Measurements from ENCODE around the gene JAZF1. TPM values are rescaled to one million over a fixed set of nuclear protein-coding genes. Genes with fewer than 3 reads are reported as not detected.
A peak's percentile ranks its signal among the peaks of the same experiment; 100 is the strongest.

JAZF1 gene
- total and polyA plus RNA-seq, 9 of the 15 experiments (the other 6 are each of a cell fraction or from before 2014, with no cell fraction given) = 0.04 to 0.64 (median 0.11) TPM; not detected in 3

GRCh38 chr7:28222636-28223035 is 42.0 kb upstream of the JAZF1 start:
- Histone ChIP-seq H3K9me1 (ENCODE audit: control insufficient read depth, insufficient read depth, low read length) (no peaks in the 10 kb centered on the region), H3K36me3 (ENCODE audit: control insufficient read depth, insufficient read depth, low read length) (no peaks in the 10 kb centered on the region), H3K4me1 (replicated peaks in 1 of 2; ENCODE audit: control insufficient read depth in 2 of 2, insufficient read depth in 2 of 2, low read length in 2 of 2) (no peaks in the 10 kb centered on the region), H3K9ac (ENCODE audit: insufficient read depth in 1 of 2, low read depth in 2 of 2, low read length in 2 of 2) (no peak overlapping the region), H3K27ac (ENCODE audit: extremely low read depth, low read depth, low read length) (no peak overlapping the region), H3K79me2 (ENCODE audit: control insufficient read depth, insufficient read depth, low read length) (no peaks in the 10 kb centered on the region), H3K4me3 (no peak overlapping the region), H2AFZ (ENCODE audit: low read depth, low read length) (no peak overlapping the region), H3K9me3 (replicated peaks; ENCODE audit: control insufficient read depth, insufficient read depth, low read depth, low read length) (no peaks in the 10 kb centered on the region), H3K27me3 (ENCODE audit: control insufficient read depth in 2 of 2, insufficient read depth in 2 of 2, low read length in 2 of 2) (peaks cover 0 to 4% of the 10 kb centered on the region in 2 experiments; a peak in 1 of 5 replicates), H4K20me1 (replicated peaks; ENCODE audit: control insufficient read depth, insufficient read depth, low read length) (no peaks in the 10 kb centered on the region), H3K4me2 (ENCODE audit: insufficient read depth, low read length) (no peak overlapping the region)
- CTCF ChIA-PET (ENCODE audit: low intra/inter-chr PET ratio) = no interaction called here
- 1% methylated on average over 3 of the region's 3 CpGs for WGBS (ENCODE audit: insufficient coverage, low coverage, missing lambda C conversion rate)
- TF ChIP-seq ZBTB9 (CRISPR knock-in tag; IDR thresholded peaks at IDR 0.05) (0 out of 2 replicates have a peak, but pooled peaks have one; percentile 55), NFRKB (IDR thresholded peaks at IDR 0.05; ENCODE audit: low read depth) (no peak), NCOA4 (IDR thresholded peaks at IDR 0.05; ENCODE audit: partially characterized antibody) (no peak)
- no peak for FAIRE-seq
- POLR2A ChIA-PET = no interaction called here
- in situ Hi-C loops (cut with MboI) (no loop called here), intact Hi-C loops (cut with micrococcal nuclease) (no loop called here)
- no peak for DNase-seq (ENCODE audit: extremely low read depth in 1 of 4, low spot score in 3 of 4)
- ATAC-seq = no peak
- BruUV-seq (replicated peaks) = no TSS peak

- POLR2A ChIA-PET = no interaction called here
- Histone ChIP-seq H3K9me1 (ENCODE audit: control insufficient read depth, insufficient read depth, low read length) (no peaks in the 10 kb centered on the region), H3K9me3 (replicated peaks; ENCODE audit: control insufficient read depth, insufficient read depth, low read depth, low read length) (no peaks in the 10 kb centered on the region), H2AFZ (ENCODE audit: low read depth, low read length) (no peak overlapping the region), H4K20me1 (replicated peaks; ENCODE audit: control insufficient read depth, insufficient read depth, low read length) (no peaks in the 10 kb centered on the region), H3K79me2 (ENCODE audit: control insufficient read depth, insufficient read depth, low read length) (no peaks in the 10 kb centered on the region), H3K4me3 (no peak overlapping the region), H3K9ac (ENCODE audit: insufficient read depth in 1 of 2, low read depth in 2 of 2, low read length in 2 of 2) (no peak overlapping the region), H3K4me1 (replicated peaks in 1 of 2; ENCODE audit: control insufficient read depth in 2 of 2, insufficient read depth in 2 of 2, low read length in 2 of 2) (no peaks in the 10 kb centered on the region), H3K27ac (ENCODE audit: extremely low read depth, low read depth, low read length) (no peak overlapping the region), H3K27me3 (ENCODE audit: control insufficient read depth in 2 of 2, insufficient read depth in 2 of 2, low read length in 2 of 2) (peaks cover 0 to 4% of the 10 kb centered on the region in 2 experiments; a peak in 1 of 5 replicates), H3K36me3 (ENCODE audit: control insufficient read depth, insufficient read depth, low read length) (no peaks in the 10 kb centered on the region), H3K4me2 (ENCODE audit: insufficient read depth, low read length) (no peak overlapping the region)
- no peak for DNase-seq (ENCODE audit: extremely low read depth in 1 of 4, low spot score in 3 of 4)
- intact Hi-C loops (cut with micrococcal nuclease) = no loop called here
- BruUV-seq (replicated peaks) = no TSS peak
- TF ChIP-seq TRIM28 (IDR thresholded peaks at IDR 0.05) (no peak), ZNF764 (CRISPR knock-in tag; IDR thresholded peaks at IDR 0.05; ENCODE audit: low read depth) (no peak), SMC3 (conservative IDR thresholded peaks at IDR 0.05; ENCODE audit: insufficient read depth, low read depth, low read length) (no peak), TSHZ1 (CRISPR knock-in tag; IDR thresholded peaks at IDR 0.05) (no peak), RBM25 (IDR thresholded peaks at IDR 0.05; ENCODE audit: low read depth, low read length, severe bottlenecking) (peak; percentile 88)
- CTCF ChIA-PET (ENCODE audit: low intra/inter-chr PET ratio) = no interaction called here
- in situ Hi-C loops (cut with MboI) = no loop called here
- no peak for ATAC-seq
- no peak for FAIRE-seq
Observed at GRCh38 chr7:28219793-28220192, 39.2 kb upstream of the JAZF1 start.

Measured in K562 (cell line).